OCI-LY3 (cell line): Measurements from ENCODE around the gene TRIM71.

Experiments
- CTCF ChIP-seq: fragments of 200-600, 300-600 bp; sonication (generic); IDR thresholded peaks from 2 replicates; pipeline ENCODE4 v1.5.1; 2014; ENCODE audit warnings: antibody characterized with exemption, low read length, low read depth
- EZH2phosphoT487 ChIP-seq: fragments of 200-600 bp; shearing (Covaris generic); IDR thresholded peaks from 2 replicates; pipeline ENCODE4 v1.6.1; 2018; ENCODE audit warnings: antibody characterized with exemption, mixed run types, low read depth

- TF ChIP-seq CTCF (no peak), EZH2phosphoT487 (no peak)
Measured at GRCh38 chr3:32884591-32884990, 66.8 kb downstream of the TRIM71 start.
